RWPE2 (cell line): Measurements from ENCODE around the gene SMCO2.

ENCODE experiments used
- ATAC-seq: fragments of 200-7000 bp; cut with Tn5 transposase; 3 replicates; pipeline ENCODE4 v1.9.1; 2021; ENCODE audit warnings: low read depth
- DNase-seq: peaks from one replicate; pipeline ENCODE4 v3.0.0-alpha.2; 2020; ENCODE audit warnings: low spot score
- H3K27ac ChIP-seq: fragments of 450-650 bp; 2 replicates; pipeline ENCODE4 v1.5.1; 2017; ENCODE audit warnings: mild to moderate bottlenecking; ENCODE audit not compliant: poor library complexity, severe bottlenecking
- H3K27me3 ChIP-seq: fragments of 250-450 bp; sonication (Bioruptor Pico); 2 replicates; pipeline ENCODE4 v1.5.1; 2021; ENCODE audit warnings: mild to moderate bottlenecking, moderate library complexity; ENCODE audit not compliant: insufficient read depth, poor library complexity, severe bottlenecking
- H3K36me3 ChIP-seq: fragments of 250-450 bp; sonication (Bioruptor Pico); 2 replicates; pipeline ENCODE4 v1.5.1; 2020; ENCODE audit warnings: low read depth, mild to moderate bottlenecking, moderate library complexity
- H3K4me1 ChIP-seq: fragments of 250-450 bp; sonication (Bioruptor Pico); 2 replicates; pipeline ENCODE4 v1.5.1; 2021; ENCODE audit warnings: mild to moderate bottlenecking, moderate library complexity; ENCODE audit not compliant: insufficient read depth, poor library complexity, severe bottlenecking
- H3K4me3 ChIP-seq: fragments of 250-450 bp; sonication (Bioruptor Pico); 2 replicates; pipeline ENCODE4 v1.5.1; 2021; ENCODE audit warnings: mild to moderate bottlenecking, moderate library complexity; ENCODE audit not compliant: severe bottlenecking
- H3K9me3 ChIP-seq: fragments of 250-450 bp; sonication (Bioruptor Pico); 2 replicates; pipeline ENCODE4 v1.5.1; 2021; ENCODE audit warnings: mild to moderate bottlenecking, moderate library complexity; ENCODE audit not compliant: severe bottlenecking
- TF ChIP-seq, protein P1 (sequence below): fragments of 450-650 bp; IDR thresholded peaks from one replicate; pipeline ENCODE4 v1.5.1; 2017; ENCODE audit warnings: mild to moderate bottlenecking, moderate library complexity; ENCODE audit not compliant: poor library complexity, severe bottlenecking

The SMCO2 gene

DNA sequence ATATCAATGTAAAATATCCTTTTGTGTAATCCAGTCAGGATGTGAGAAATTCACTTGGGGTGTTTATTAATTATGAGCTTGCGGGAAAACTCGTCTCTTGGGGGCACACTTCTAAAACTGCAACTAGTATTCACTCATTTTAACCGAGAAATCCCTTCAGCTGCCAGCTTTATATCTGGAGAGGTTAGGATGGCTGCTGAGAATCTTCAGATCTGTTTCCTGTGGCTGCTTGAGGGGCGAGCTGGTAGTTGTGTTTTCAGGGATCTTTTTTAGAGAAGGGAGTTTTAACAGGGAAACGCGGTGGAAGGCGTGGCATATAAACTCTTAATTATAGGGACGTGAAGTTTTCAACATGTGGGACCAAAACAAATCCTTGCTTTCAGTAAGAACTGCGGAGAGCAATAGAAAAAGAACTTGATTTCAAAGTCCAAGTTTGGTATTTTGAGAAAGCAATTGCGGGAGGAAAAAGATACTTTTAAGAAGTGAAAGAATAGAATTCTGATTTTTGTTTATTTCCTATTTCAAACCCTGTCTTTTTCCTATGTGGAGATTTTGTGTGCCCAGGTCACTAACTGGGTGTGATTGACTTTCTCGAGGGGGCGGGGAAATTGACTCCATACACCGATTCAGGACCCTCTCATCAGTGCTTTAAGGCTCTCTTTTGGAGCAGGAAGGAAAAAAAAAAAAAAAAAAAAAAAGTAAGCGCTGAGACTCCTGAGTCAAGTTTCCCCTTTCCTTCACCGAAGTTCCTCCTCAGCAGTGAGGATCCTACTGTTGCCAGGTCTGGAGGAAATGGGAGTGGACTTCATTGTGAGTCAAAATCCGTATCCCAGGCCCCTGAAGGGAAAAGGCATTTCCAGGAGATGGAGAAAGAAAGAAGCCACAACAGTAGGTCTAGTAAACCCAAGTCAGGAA lies 78.6 kb downstream of the SMCO2 start:
- no peaks in the 10 kb centered on the region for H3K27me3 ChIP-seq
- peak overlapping the region; percentile 57 for H3K4me3 ChIP-seq
- DNase-seq, result no peak
- TF ChIP-seq, protein P1, sequence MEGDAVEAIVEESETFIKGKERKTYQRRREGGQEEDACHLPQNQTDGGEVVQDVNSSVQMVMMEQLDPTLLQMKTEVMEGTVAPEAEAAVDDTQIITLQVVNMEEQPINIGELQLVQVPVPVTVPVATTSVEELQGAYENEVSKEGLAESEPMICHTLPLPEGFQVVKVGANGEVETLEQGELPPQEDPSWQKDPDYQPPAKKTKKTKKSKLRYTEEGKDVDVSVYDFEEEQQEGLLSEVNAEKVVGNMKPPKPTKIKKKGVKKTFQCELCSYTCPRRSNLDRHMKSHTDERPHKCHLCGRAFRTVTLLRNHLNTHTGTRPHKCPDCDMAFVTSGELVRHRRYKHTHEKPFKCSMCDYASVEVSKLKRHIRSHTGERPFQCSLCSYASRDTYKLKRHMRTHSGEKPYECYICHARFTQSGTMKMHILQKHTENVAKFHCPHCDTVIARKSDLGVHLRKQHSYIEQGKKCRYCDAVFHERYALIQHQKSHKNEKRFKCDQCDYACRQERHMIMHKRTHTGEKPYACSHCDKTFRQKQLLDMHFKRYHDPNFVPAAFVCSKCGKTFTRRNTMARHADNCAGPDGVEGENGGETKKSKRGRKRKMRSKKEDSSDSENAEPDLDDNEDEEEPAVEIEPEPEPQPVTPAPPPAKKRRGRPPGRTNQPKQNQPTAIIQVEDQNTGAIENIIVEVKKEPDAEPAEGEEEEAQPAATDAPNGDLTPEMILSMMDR, result peak; percentile 19
- peak; percentile 34; the same call in 1 of the 3 replicates for ATAC-seq
- H3K4me1 ChIP-seq, result peaks cover 4% of the 10 kb centered on the region
- H3K36me3 ChIP-seq, result no peaks in the 10 kb centered on the region
- H3K9me3 ChIP-seq, result no peaks in the 10 kb centered on the region
- H3K27ac ChIP-seq, result peak overlapping the region; percentile 67

DNA sequence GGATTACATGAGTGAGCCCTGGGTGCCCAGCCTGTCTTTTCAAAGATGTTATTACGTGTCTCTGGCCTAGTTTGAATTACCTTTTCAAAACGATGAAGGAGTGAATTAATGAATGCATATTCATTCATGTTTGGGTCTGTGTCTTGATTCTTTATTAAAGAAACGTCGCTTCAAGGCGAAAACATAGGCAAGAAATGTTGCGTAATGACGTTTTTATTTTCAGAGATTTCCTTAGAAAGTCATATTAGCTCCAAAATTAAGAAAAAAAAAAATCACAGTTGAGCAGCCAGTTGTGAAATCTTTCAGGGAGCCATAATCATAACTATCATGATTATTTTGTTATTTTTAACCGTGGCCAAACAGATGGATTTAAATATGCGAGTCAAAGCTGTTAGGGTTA lies 81.0 kb downstream of the SMCO2 start:
- Histone ChIP-seq H3K27ac (no peak overlapping the region), H3K36me3 (no peaks in the 10 kb centered on the region), H3K27me3 (no peaks in the 10 kb centered on the region), H3K4me1 (peaks cover 4% of the 10 kb centered on the region), H3K9me3 (no peaks in the 10 kb centered on the region), H3K4me3 (no peak overlapping the region)
- TF ChIP-seq, protein P1, result no peak
- ATAC-seq (no peak), DNase-seq (no peak)

DNA sequence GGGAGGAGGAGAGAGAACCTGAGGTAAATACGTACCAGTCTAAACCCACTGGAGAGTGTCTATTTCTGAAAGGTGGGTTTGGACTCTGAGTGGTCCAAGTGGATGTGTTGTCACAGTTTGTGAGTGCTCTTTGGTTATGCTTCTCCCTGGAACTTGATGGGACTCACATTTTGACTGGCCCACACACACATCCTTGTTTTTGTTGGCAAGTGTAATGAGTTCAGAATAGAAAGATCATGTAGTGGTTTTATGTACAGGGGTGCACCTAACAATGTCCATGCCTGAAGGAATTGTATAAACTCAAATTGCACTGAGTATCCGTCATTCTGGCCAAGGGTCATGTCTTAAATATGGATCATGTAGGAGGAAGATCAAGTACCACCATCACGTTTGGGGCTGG lies 82.3 kb downstream of the SMCO2 start:
- Histone ChIP-seq H3K9me3 (no peaks in the 10 kb centered on the region), H3K4me1 (no peaks in the 10 kb centered on the region), H3K4me3 (no peak overlapping the region), H3K36me3 (no peaks in the 10 kb centered on the region), H3K27me3 (no peaks in the 10 kb centered on the region), H3K27ac (no peak overlapping the region)
- no peak for DNase-seq
- no peak for ATAC-seq
- TF ChIP-seq, protein P1, result no peak

DNA sequence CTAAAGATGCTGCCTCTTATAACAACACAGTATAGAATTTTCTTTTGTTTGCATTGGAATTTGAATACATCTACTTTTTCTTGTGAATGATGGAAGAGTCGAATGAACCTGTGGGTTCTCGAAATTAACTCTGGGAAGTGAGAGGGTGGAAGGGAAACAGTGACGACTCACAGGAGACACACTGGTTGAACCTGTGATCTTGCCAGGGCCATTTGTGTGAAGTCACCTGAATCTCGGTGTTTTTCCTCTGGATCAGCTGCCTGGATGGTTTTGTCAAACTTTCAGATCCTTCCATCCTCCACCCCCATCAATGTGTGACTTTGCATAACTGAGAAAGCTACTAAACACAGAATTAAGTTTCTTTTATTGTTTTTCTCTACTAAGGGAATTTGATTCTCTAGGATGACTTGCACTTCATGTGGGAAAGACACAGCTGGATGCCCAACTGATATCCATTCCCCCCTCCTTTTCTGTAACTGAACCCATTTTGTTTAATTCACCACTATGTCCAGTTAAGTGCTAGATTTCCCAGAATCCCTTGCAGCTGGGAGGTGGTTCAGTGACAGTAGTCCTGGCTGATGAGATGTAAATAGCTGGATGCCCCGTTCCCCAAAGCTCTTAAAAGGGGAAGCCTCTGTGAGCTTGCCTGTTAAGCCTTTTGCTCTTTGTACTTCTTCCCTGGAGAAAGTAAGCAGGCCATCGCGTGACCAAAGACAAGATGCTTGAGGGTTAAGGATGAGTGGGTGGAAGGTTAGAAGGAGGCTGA lies 83.8 kb downstream of the SMCO2 start:
- no peaks in the 10 kb centered on the region for H3K4me1 ChIP-seq
- TF ChIP-seq, protein P1, result no peak
- H3K36me3 ChIP-seq, result no peaks in the 10 kb centered on the region
- H3K9me3 ChIP-seq, result no peaks in the 10 kb centered on the region
- H3K27ac ChIP-seq, result no peak overlapping the region
- no peaks in the 10 kb centered on the region for H3K27me3 ChIP-seq
- DNase-seq, result no peak
- no peak overlapping the region for H3K4me3 ChIP-seq
- ATAC-seq, result no peak

DNA sequence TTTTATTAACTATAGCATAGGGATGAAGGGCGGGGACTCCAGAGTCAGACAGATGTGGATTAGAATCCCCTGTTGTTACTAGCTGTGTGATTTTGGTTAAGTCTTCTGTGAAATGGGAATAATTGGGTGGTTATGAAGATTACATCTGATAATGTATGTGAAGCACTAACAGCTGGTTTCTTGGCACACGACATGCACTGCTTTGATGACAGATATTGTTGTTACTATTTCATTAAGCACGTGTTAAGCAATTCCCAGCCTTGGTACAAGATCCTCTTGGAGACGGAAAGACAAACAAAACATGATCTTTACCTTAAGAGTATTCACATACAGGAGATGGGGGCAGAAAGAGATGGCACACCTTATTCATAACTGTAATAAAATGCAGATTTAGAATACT lies 85.4 kb downstream of the SMCO2 start:
- TF ChIP-seq, protein P1, result no peak
- Histone ChIP-seq H3K4me1 (no peaks in the 10 kb centered on the region), H3K27ac (no peak overlapping the region), H3K27me3 (no peaks in the 10 kb centered on the region), H3K9me3 (no peaks in the 10 kb centered on the region), H3K36me3 (no peaks in the 10 kb centered on the region), H3K4me3 (no peak overlapping the region)
- no peak for ATAC-seq
- no peak for DNase-seq
